ENCODE measurements around the gene TMEM88.

- peak; percentile 90 for TF ChIP-seq POLR2A (IDR thresholded peaks at IDR 0.05; ENCODE audit: low read depth, low read length)
- TF ChIP-seq TAF1 (IDR thresholded peaks at IDR 0.05; ENCODE audit: borderline replicate concordance, low read depth, low read length) = peak; percentile 35; the same call in 1 of the 2 replicates
- TF ChIP-seq POLR2AphosphoS5 (IDR thresholded peaks at IDR 0.05; ENCODE audit: low read depth, low read length) = peak; percentile 88
Observed at GRCh38 chr17:7856811-7857712, 2.2 kb downstream of the TMEM88 start, which contains the start of gene NAA38.

All from GM12892 (cell line).